ENCODE measurements around the gene BCKDHB. TPM values are rescaled to one million over a fixed set of nuclear protein-coding genes. Genes with fewer than 3 reads are reported as not detected.

Gene BCKDHB
- total RNA-seq, 1 experiment from 2014 or later = 24.3 TPM

- ChIA-PET POLR2A (no interaction called here), CTCF (no interaction called here)
- DNase-seq (ENCODE audit: low spot score) (no peak), ATAC-seq (peak; percentile 79)
- H3K27me3 Mint-ChIP-seq (ENCODE audit: low read depth) = no peaks in the 10 kb centered on the region
- H3K36me3 Mint-ChIP-seq = no peaks in the 10 kb centered on the region
- H3K27ac Mint-ChIP-seq = no peak overlapping the region
- H3K4me1 Mint-ChIP-seq = peaks cover 5% of the 10 kb centered on the region
- no peaks in the 10 kb centered on the region for H3K9me3 Mint-ChIP-seq
- no peak overlapping the region for H3K4me3 Mint-ChIP-seq
- TF ChIP-seq RORB (CRISPR knock-in tag; IDR thresholded peaks at IDR 0.05) = no peak
- TF ChIP-seq, protein P1, sequence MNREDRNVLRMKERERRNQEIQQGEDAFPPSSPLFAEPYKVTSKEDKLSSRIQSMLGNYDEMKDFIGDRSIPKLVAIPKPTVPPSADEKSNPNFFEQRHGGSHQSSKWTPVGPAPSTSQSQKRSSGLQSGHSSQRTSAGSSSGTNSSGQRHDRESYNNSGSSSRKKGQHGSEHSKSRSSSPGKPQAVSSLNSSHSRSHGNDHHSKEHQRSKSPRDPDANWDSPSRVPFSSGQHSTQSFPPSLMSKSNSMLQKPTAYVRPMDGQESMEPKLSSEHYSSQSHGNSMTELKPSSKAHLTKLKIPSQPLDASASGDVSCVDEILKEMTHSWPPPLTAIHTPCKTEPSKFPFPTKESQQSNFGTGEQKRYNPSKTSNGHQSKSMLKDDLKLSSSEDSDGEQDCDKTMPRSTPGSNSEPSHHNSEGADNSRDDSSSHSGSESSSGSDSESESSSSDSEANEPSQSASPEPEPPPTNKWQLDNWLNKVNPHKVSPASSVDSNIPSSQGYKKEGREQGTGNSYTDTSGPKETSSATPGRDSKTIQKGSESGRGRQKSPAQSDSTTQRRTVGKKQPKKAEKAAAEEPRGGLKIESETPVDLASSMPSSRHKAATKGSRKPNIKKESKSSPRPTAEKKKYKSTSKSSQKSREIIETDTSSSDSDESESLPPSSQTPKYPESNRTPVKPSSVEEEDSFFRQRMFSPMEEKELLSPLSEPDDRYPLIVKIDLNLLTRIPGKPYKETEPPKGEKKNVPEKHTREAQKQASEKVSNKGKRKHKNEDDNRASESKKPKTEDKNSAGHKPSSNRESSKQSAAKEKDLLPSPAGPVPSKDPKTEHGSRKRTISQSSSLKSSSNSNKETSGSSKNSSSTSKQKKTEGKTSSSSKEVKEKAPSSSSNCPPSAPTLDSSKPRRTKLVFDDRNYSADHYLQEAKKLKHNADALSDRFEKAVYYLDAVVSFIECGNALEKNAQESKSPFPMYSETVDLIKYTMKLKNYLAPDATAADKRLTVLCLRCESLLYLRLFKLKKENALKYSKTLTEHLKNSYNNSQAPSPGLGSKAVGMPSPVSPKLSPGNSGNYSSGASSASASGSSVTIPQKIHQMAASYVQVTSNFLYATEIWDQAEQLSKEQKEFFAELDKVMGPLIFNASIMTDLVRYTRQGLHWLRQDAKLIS (CRISPR knock-in tag; IDR thresholded peaks at IDR 0.05; ENCODE audit: borderline replicate concordance) = no peak
- no peak for TF ChIP-seq JAZF1 (CRISPR knock-in tag; IDR thresholded peaks at IDR 0.05)
- TF ChIP-seq USF2 (CRISPR knock-in tag; IDR thresholded peaks at IDR 0.05) = peak; percentile 60
- TF ChIP-seq, protein P2, sequence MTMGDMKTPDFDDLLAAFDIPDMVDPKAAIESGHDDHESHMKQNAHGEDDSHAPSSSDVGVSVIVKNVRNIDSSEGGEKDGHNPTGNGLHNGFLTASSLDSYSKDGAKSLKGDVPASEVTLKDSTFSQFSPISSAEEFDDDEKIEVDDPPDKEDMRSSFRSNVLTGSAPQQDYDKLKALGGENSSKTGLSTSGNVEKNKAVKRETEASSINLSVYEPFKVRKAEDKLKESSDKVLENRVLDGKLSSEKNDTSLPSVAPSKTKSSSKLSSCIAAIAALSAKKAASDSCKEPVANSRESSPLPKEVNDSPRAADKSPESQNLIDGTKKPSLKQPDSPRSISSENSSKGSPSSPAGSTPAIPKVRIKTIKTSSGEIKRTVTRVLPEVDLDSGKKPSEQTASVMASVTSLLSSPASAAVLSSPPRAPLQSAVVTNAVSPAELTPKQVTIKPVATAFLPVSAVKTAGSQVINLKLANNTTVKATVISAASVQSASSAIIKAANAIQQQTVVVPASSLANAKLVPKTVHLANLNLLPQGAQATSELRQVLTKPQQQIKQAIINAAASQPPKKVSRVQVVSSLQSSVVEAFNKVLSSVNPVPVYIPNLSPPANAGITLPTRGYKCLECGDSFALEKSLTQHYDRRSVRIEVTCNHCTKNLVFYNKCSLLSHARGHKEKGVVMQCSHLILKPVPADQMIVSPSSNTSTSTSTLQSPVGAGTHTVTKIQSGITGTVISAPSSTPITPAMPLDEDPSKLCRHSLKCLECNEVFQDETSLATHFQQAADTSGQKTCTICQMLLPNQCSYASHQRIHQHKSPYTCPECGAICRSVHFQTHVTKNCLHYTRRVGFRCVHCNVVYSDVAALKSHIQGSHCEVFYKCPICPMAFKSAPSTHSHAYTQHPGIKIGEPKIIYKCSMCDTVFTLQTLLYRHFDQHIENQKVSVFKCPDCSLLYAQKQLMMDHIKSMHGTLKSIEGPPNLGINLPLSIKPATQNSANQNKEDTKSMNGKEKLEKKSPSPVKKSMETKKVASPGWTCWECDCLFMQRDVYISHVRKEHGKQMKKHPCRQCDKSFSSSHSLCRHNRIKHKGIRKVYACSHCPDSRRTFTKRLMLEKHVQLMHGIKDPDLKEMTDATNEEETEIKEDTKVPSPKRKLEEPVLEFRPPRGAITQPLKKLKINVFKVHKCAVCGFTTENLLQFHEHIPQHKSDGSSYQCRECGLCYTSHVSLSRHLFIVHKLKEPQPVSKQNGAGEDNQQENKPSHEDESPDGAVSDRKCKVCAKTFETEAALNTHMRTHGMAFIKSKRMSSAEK (CRISPR knock-in tag; IDR thresholded peaks at IDR 0.05; ENCODE audit: borderline replicate concordance) = no peak
- TF ChIP-seq, protein P3, sequence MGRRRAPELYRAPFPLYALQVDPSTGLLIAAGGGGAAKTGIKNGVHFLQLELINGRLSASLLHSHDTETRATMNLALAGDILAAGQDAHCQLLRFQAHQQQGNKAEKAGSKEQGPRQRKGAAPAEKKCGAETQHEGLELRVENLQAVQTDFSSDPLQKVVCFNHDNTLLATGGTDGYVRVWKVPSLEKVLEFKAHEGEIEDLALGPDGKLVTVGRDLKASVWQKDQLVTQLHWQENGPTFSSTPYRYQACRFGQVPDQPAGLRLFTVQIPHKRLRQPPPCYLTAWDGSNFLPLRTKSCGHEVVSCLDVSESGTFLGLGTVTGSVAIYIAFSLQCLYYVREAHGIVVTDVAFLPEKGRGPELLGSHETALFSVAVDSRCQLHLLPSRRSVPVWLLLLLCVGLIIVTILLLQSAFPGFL (CRISPR knock-in tag; IDR thresholded peaks at IDR 0.05; ENCODE audit: borderline replicate concordance) = no peak
- TF ChIP-seq, protein P4, sequence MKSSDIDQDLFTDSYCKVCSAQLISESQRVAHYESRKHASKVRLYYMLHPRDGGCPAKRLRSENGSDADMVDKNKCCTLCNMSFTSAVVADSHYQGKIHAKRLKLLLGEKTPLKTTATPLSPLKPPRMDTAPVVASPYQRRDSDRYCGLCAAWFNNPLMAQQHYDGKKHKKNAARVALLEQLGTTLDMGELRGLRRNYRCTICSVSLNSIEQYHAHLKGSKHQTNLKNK (CRISPR knock-in tag; IDR thresholded peaks at IDR 0.05) = no peak
- no peak for TF ChIP-seq TEAD1 (CRISPR knock-in tag; IDR thresholded peaks at IDR 0.05)
- peak; percentile 28; the same call in 1 of the 2 replicates for TF ChIP-seq USF1 (CRISPR knock-in tag; IDR thresholded peaks at IDR 0.05)
- TF ChIP-seq ZNF425 (CRISPR knock-in tag; conservative IDR thresholded peaks at IDR 0.05) = no peak
These were observed 73.2 kb downstream of the BCKDHB start for GRCh38 chr6:80179695-80180094.

Measured in WTC11 (cell line).